ENCODE data around the gene A1BG. TPM values are rescaled to one million over a fixed set of nuclear protein-coding genes. Genes with fewer than 3 reads are reported as not detected.

The A1BG gene
- total and polyA plus RNA-seq, 2 of the 13 experiments (the other 11 are each of a cell fraction or from before 2014, with no cell fraction given): 14.7 to 41.4 TPM

GRCh38 chr19:58311345-58311865, 41.9 kb downstream of the A1BG start:
- no TSS peak for BruUV-seq (replicated peaks)
- Histone ChIP-seq H3K4me1 (ENCODE audit: insufficient read depth, low read length) (peaks cover 16% of the 10 kb centered on the region), H3K27me3 (ENCODE audit: control insufficient read depth in 1 of 2, insufficient read depth in 2 of 2, low read length in 2 of 2) (no peaks in the 10 kb centered on the region), H3K4me2 (ENCODE audit: low read depth, low read length) (no peak overlapping the region), H3K9ac (ENCODE audit: insufficient read depth, low read depth, low read length) (no peak overlapping the region), H3K9me3 (ENCODE audit: low read length) (no peaks in the 10 kb centered on the region), H2AFZ (ENCODE audit: low read length) (no peak overlapping the region), H3K27ac (ENCODE audit: extremely low read length, insufficient read depth, low read length) (no peak overlapping the region), H3K79me2 (ENCODE audit: insufficient read depth, low read length) (peaks cover 8% of the 10 kb centered on the region), H3K36me3 (replicated peaks in 1 of 2; ENCODE audit: control insufficient read depth in 1 of 2, insufficient read depth in 2 of 2, low read length in 2 of 2) (peaks cover 13 to 57% of the 10 kb centered on the region in 2 experiments), H4K20me1 (ENCODE audit: insufficient read depth, low read length) (no peaks in the 10 kb centered on the region), H3K4me3 (replicated peaks in 1 of 3; ENCODE audit: insufficient read depth in 1 of 3, low read depth in 2 of 3, low read length in 3 of 3) (no peak overlapping the region)
- WGBS (ENCODE audit: low lambda C conversion rate): 96% methylated on average over 7 of the region's 7 CpGs
- ChIA-PET POLR2A (no interaction called here), CTCF (ENCODE audit: low intra/inter-chr PET ratio, low total read pairs) (interaction anchor here (2.4 kb wide), 1 partner anchor 129 kb away, joined by 11 read pairs; the partner anchor contains the start of gene ZNF274)
- ATAC-seq: no peak
- FAIRE-seq: no peak
- in situ Hi-C loops (cut with HindIII; ENCODE audit: extremely low pct_ligation_motif_present, low pct_unique_long_range_greater_than_20kb) (no loop called here), intact Hi-C loops (cut with micrococcal nuclease; ENCODE audit: unreplicated experiment) (no loop called here)
- no peak for DNase-seq (ENCODE audit: low spot score)
- TF ChIP-seq SOX13 (IDR thresholded peaks at IDR 0.05) (no peak), SOX13 (CRISPR knock-in tag; conservative IDR thresholded peaks at IDR 0.05 in 1 of 2, IDR thresholded peaks at IDR 0.05 in 1 of 2) (no peak), ZC3H13 (CRISPR knock-in tag; IDR thresholded peaks at IDR 0.05) (no peak), SMARCE1 (IDR thresholded peaks at IDR 0.05; ENCODE audit: borderline replicate concordance) (no peak), ZIK1 (CRISPR knock-in tag; IDR thresholded peaks at IDR 0.05; ENCODE audit: borderline replicate concordance, low read depth) (no peak), ZNF318 (CRISPR knock-in tag; IDR thresholded peaks at IDR 0.05) (no peak), ZNF501 (CRISPR knock-in tag; IDR thresholded peaks at IDR 0.05) (no peak), GABPA (IDR thresholded peaks at IDR 0.05; ENCODE audit: low read depth, low read length) (no peak), GABPA (CRISPR knock-in tag; IDR thresholded peaks at IDR 0.05; ENCODE audit: low read depth) (no peak), ZBTB4 (CRISPR knock-in tag; IDR thresholded peaks at IDR 0.05; ENCODE audit: borderline replicate concordance) (no peak)
